SK-N-SH (cell line): ENCODE measurements around the gene ZFP62. TPM values are rescaled to one million over a fixed set of nuclear protein-coding genes. Genes with fewer than 3 reads are reported as not detected.

Experiments used
- CTCF ChIA-PET: fragments of 300-600, 350-600 bp; formaldehyde crosslinking; extraction: SDS; loops from one replicate; lab custom pipeline; 2021; lab: Yijun Ruan, JAX
- POLR2A ChIA-PET: fragments of 350-600 bp; sonication (Branson Sonifier 250); formaldehyde crosslinking; extraction: SDS; loops from one replicate; lab custom pipeline; 2020; ENCODE audit warnings: antibody characterized with exemption, inconsistent platforms; lab: Yijun Ruan, JAX
- DNase-seq: peaks from one replicate; pipeline ENCODE4 v3.0.0; 2012
- H2AFZ ChIP-seq: fragments of 200-600 bp; sonication (generic); 2 replicates; pipeline ENCODE4 v1.8.1; 2016; ENCODE audit warnings: antibody characterized with exemption, mild to moderate bottlenecking, low read depth
- H3F3A ChIP-seq: fragments of 200-600 bp; sonication (generic); replicated peaks from 2 replicates; pipeline ENCODE3; 2016; ENCODE audit warnings: antibody characterized with exemption, mild to moderate bottlenecking; ENCODE audit not compliant: insufficient read depth
- H3K27ac ChIP-seq, 2 experiments: fragments of 200-500 bp in 1 of 2; fragments of 200-600 bp in 1 of 2; sonication (Bioruptor generic) in 1 of 2; sonication (generic), shearing (Covaris generic) in 1 of 2; 2 replicates each; pipeline versions ENCODE4 v1.5.1 to v1.6.1; 2014 to 2016; ENCODE audit warnings: low read depth in 2 of 2, inconsistent platforms in 1 of 2, low read length in 1 of 2, mild to moderate bottlenecking in 1 of 2, mixed read lengths in 1 of 2
- H3K27me3 ChIP-seq: fragments of 200-600 bp; sonication (generic), shearing (Covaris generic); 2 replicates; pipeline ENCODE4 v1.6.1; 2016; ENCODE audit warnings: mixed run types; ENCODE audit not compliant: insufficient read depth
- H3K36me3 ChIP-seq, 2 experiments: fragments of 200-500 bp in 1 of 2; fragments of 200-600 bp in 1 of 2; sonication (Bioruptor generic) in 1 of 2; sonication (generic) in 1 of 2; replicated peaks in 1 of 2; 2 replicates each; pipeline versions ENCODE3 to v1.5.1; 2014 to 2016; ENCODE audit warnings: low read length in 1 of 2, mild to moderate bottlenecking in 1 of 2; ENCODE audit not compliant: insufficient read depth in 2 of 2, control insufficient read depth in 1 of 2
- H3K4me1 ChIP-seq, 2 experiments: fragments of 200-500 bp in 1 of 2; fragments of 200-600 bp in 1 of 2; sonication (Bioruptor generic) in 1 of 2; sonication (generic), shearing (Covaris generic) in 1 of 2; 2 replicates each; pipeline versions ENCODE4 v1.5.1 to v1.6.1; 2014 to 2016; ENCODE audit warnings: low read depth in 1 of 2, low read length in 1 of 2, mixed run types in 1 of 2; ENCODE audit not compliant: insufficient read depth in 2 of 2, control insufficient read depth in 1 of 2
- H3K4me2 ChIP-seq: fragments of 200-600 bp; sonication (generic), shearing (Covaris generic); 2 replicates; pipeline ENCODE4 v1.6.1; 2017; ENCODE audit warnings: mixed run types
- H3K4me3 ChIP-seq, 2 experiments: fragments of 200-500 bp in 1 of 2; fragments of 200-600 bp in 1 of 2; sonication (Bioruptor generic) in 1 of 2; sonication (generic), shearing (Covaris generic) in 1 of 2; 2 replicates each; pipeline versions ENCODE4 v1.5.1 to v1.8.1; 2014 to 2016; ENCODE audit warnings: low read depth in 2 of 2, inconsistent platforms in 1 of 2, low read length in 1 of 2, mild to moderate bottlenecking in 1 of 2, mixed read lengths in 1 of 2, moderate library complexity in 1 of 2
- H3K79me2 ChIP-seq: fragments of 200-600 bp; sonication (generic); 2 replicates; pipeline ENCODE4 v1.8.1; 2017; ENCODE audit warnings: mild to moderate bottlenecking; ENCODE audit not compliant: insufficient read depth
- H3K9ac ChIP-seq: fragments of 200-600 bp; sonication (generic); 2 replicates; pipeline ENCODE4 v1.6.1; 2017; ENCODE audit warnings: mixed run types
- H3K9me2 ChIP-seq: fragments of 200-600 bp; sonication (generic); 2 replicates; pipeline ENCODE4 v1.6.1; 2017; ENCODE audit warnings: mixed run types
- H3K9me3 ChIP-seq: fragments of 200-600 bp; sonication (generic); 2 replicates; pipeline ENCODE4 v1.6.1; 2017; ENCODE audit warnings: mixed run types, mild to moderate bottlenecking, moderate library complexity
- H4K20me1 ChIP-seq: fragments of 200-600 bp; sonication (generic); 2 replicates; pipeline ENCODE4 v1.6.1; 2017; ENCODE audit warnings: mild to moderate bottlenecking, mixed run types; ENCODE audit not compliant: insufficient read depth
- CHD2 ChIP-seq: fragments of 150-350 bp; IDR thresholded peaks from 2 replicates; pipeline ENCODE4 v1.6.1; 2018; ENCODE audit warnings: low read length; ENCODE audit not compliant: partially characterized antibody
- EP300 ChIP-seq, 2 experiments: IDR thresholded peaks; 2 replicates each; pipeline versions ENCODE4 v1.4.0 to v1.6.1; 2012; ENCODE audit warnings: borderline replicate concordance in 1 of 2, low read depth in 1 of 2, low read length in 1 of 2
- FOXJ3 ChIP-seq: sonication (generic); formaldehyde crosslinking; IDR thresholded peaks from 2 replicates; pipeline ENCODE4 v1.5.1; 2020; ENCODE audit warnings: mild to moderate bottlenecking, missing genetic modification reagents
- FOXM1 ChIP-seq: IDR thresholded peaks from 2 replicates; pipeline ENCODE4 v1.4.0; 2012; ENCODE audit warnings: low read depth, mild to moderate bottlenecking
- GABPA ChIP-seq: IDR thresholded peaks from 2 replicates; pipeline ENCODE4 v1.4.0; 2012; ENCODE audit warnings: low read depth, mild to moderate bottlenecking
- GATA2 ChIP-seq: sonication (generic); formaldehyde crosslinking; IDR thresholded peaks from 2 replicates; pipeline ENCODE4 v1.5.0; 2020; ENCODE audit warnings: mild to moderate bottlenecking, missing genetic modification reagents
- MEF2A ChIP-seq: IDR thresholded peaks from 2 replicates; pipeline ENCODE4 v1.4.0; 2012; ENCODE audit warnings: low read depth, borderline replicate concordance
- RAD21 ChIP-seq: IDR thresholded peaks from 2 replicates; pipeline ENCODE4 v1.6.1; 2012; ENCODE audit warnings: mild to moderate bottlenecking, low read length
- RCOR1 ChIP-seq: fragments of 150-350 bp; IDR thresholded peaks from 2 replicates; pipeline ENCODE4 v1.6.1; 2017; ENCODE audit warnings: antibody characterized with exemption, low read length
- TAF1 ChIP-seq: IDR thresholded peaks from 2 replicates; pipeline ENCODE4 v1.6.1; 2012; ENCODE audit warnings: low read depth, mild to moderate bottlenecking, low read length, moderate library complexity, borderline replicate concordance
- TCF12 ChIP-seq: IDR thresholded peaks from 2 replicates; pipeline ENCODE4 v1.4.0; 2012
- TEAD4 ChIP-seq: IDR thresholded peaks from 2 replicates; pipeline ENCODE4 v1.4.0; 2012; ENCODE audit warnings: mild to moderate bottlenecking, borderline replicate concordance; ENCODE audit not compliant: insufficient read depth
- WGBS: methylation state at CpG from one replicate; pipeline ENCODE4 v1.1.6; 2017; ENCODE audit warnings: low lambda C conversion rate; 5-methylcytosine and 5-hydroxymethylcytosine counted together
- polyA plus RNA-seq, 3 experiments: library from polyadenylated mRNA; depleted of rRNA; stranded (reverse); fragments of >200 nt; gene quantifications; 2 replicates each; pipeline ENCODE4 v1.2.3, GENCODE V29; 2012
- TF ChIP-seq, protein P1 (sequence below): IDR thresholded peaks from 2 replicates; pipeline ENCODE4 v1.4.0; 2012; ENCODE audit warnings: low read depth, borderline replicate concordance
- TF ChIP-seq, protein P2 (sequence below): IDR thresholded peaks from 2 replicates; pipeline ENCODE4 v1.4.0; 2012; ENCODE audit warnings: low read depth
- TF ChIP-seq, protein P3 (sequence below): fragments of 150-350 bp; IDR thresholded peaks from 2 replicates; pipeline ENCODE4 v1.6.1; 2016; ENCODE audit warnings: mild to moderate bottlenecking, low read depth, low read length
- TF ChIP-seq, protein P4 (sequence below): IDR thresholded peaks from 2 replicates; pipeline ENCODE4 v1.6.1; 2012; ENCODE audit warnings: mild to moderate bottlenecking, low read depth, low read length, moderate library complexity
- TF ChIP-seq, protein P5 (sequence below): fragments of 150-350 bp; IDR thresholded peaks from 2 replicates; pipeline ENCODE4 v1.6.1; 2017; ENCODE audit warnings: antibody characterized with exemption, low read length, low read depth, borderline replicate concordance
- TF ChIP-seq, protein P6 (sequence below): IDR thresholded peaks from 2 replicates; pipeline ENCODE4 v1.4.0; 2012; ENCODE audit warnings: low read depth, borderline replicate concordance

The ZFP62 gene
- polyA plus RNA-seq, 1 of the 3 experiments (the other 2 are of a cell fraction), result 6.0 TPM

DNA sequence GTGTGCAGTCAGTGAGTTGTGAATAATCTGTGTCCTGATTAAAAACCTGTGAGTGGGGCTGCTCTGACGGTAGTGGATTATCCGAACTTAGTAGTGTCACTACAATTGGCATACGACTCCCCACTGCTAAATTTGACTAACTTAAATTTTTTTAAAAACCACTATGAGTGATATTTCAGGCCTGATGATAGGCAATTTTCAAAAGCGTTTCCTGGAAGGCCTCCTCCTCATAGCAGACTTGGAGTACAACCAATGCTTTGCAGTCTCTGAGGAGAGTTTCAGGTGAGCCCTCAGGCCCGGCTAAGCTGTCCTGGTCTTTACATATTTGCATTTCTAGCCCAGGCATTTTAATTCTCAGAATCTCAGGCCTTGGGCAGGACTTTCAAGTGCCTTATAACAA, 48.7 kb upstream of the ZFP62 start:
- DNase-seq, result no peak
- H3K4me2 ChIP-seq, result no peak overlapping the region
- H2AFZ ChIP-seq, result no peak overlapping the region
- no peaks in the 10 kb centered on the region for H3F3A ChIP-seq
- no peaks in the 10 kb centered on the region for H3K36me3 ChIP-seq
- no peaks in the 10 kb centered on the region for H4K20me1 ChIP-seq
- no peaks in the 10 kb centered on the region; the same call in 1 of the 2 replicates for H3K27me3 ChIP-seq
- POLR2A ChIA-PET, result no interaction called here
- H3K79me2 ChIP-seq, result no peaks in the 10 kb centered on the region
- TF ChIP-seq, protein P1, sequence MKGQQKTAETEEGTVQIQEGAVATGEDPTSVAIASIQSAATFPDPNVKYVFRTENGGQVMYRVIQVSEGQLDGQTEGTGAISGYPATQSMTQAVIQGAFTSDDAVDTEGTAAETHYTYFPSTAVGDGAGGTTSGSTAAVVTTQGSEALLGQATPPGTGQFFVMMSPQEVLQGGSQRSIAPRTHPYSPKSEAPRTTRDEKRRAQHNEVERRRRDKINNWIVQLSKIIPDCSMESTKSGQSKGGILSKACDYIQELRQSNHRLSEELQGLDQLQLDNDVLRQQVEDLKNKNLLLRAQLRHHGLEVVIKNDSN, result no peak
- TF ChIP-seq MEF2A (no peak), TEAD4 (no peak), RAD21 (no peak), GABPA (no peak), GATA2 (CRISPR knock-in tag) (no peak), TAF1 (no peak), RCOR1 (no peak)
- TF ChIP-seq, protein P2, sequence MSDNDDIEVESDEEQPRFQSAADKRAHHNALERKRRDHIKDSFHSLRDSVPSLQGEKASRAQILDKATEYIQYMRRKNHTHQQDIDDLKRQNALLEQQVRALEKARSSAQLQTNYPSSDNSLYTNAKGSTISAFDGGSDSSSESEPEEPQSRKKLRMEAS, result no peak
- TF ChIP-seq, protein P3, sequence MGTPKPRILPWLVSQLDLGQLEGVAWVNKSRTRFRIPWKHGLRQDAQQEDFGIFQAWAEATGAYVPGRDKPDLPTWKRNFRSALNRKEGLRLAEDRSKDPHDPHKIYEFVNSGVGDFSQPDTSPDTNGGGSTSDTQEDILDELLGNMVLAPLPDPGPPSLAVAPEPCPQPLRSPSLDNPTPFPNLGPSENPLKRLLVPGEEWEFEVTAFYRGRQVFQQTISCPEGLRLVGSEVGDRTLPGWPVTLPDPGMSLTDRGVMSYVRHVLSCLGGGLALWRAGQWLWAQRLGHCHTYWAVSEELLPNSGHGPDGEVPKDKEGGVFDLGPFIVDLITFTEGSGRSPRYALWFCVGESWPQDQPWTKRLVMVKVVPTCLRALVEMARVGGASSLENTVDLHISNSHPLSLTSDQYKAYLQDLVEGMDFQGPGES, result no peak
- TF ChIP-seq, all 33 proteins: peak for 0
- Histone ChIP-seq H3K27ac (no peak overlapping the region), H3K4me3 (no peak overlapping the region), H3K9ac (no peak overlapping the region), H3K9me2 (no peaks in the 10 kb centered on the region), H3K4me1 (no peaks in the 10 kb centered on the region), H3K9me3 (no peaks in the 10 kb centered on the region)
- CTCF ChIA-PET, result no interaction called here
- WGBS, result 12% methylated on average over 5 of the region's 5 CpGs

DNA sequence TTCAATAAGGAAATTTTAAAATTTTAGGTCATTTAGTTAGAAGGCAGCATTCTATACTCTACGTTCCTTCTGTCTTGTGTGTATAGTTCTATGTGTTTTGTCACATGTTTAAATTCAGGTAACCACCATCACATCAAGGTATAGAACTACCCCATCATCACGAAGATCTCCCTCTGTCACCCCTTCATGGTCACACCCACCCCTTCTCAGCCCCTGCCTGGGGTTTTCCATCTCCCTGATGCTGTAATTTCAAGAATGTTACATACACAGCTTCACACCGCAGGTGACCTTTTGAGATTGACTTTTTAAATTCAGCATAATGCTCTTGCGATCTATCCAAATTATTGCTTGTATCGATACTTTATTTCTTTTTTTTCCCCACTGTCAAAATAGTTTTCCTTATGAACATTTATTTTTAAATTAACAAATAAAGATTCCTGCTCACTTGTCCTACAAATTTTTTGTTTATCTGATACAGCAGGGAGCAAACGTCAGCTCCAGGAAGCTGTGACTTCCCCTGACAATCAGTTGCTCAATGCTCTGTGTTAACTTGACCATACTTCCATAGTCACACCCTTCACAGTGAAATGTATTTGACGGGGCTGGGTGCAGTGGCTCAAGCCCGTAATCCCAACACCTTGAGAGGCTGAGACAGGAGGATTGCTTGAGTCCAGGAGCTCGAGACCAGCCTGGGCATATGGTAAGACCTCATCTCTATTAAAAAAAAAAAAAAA, 48.1 kb upstream of the ZFP62 start:
- Histone ChIP-seq H3K9me2 (no peaks in the 10 kb centered on the region), H3K27me3 (no peaks in the 10 kb centered on the region; the same call in 1 of the 2 replicates), H3K79me2 (no peaks in the 10 kb centered on the region), H3K4me1 (no peaks in the 10 kb centered on the region), H3K9ac (no peak overlapping the region), H4K20me1 (no peaks in the 10 kb centered on the region), H3K27ac (no peak overlapping the region), H3F3A (no peaks in the 10 kb centered on the region), H3K4me2 (no peak overlapping the region)
- ChIA-PET POLR2A (no interaction called here), CTCF (no interaction called here)
- 14% methylated on average over 9 of the region's 9 CpGs for WGBS
- TF ChIP-seq, protein P4, sequence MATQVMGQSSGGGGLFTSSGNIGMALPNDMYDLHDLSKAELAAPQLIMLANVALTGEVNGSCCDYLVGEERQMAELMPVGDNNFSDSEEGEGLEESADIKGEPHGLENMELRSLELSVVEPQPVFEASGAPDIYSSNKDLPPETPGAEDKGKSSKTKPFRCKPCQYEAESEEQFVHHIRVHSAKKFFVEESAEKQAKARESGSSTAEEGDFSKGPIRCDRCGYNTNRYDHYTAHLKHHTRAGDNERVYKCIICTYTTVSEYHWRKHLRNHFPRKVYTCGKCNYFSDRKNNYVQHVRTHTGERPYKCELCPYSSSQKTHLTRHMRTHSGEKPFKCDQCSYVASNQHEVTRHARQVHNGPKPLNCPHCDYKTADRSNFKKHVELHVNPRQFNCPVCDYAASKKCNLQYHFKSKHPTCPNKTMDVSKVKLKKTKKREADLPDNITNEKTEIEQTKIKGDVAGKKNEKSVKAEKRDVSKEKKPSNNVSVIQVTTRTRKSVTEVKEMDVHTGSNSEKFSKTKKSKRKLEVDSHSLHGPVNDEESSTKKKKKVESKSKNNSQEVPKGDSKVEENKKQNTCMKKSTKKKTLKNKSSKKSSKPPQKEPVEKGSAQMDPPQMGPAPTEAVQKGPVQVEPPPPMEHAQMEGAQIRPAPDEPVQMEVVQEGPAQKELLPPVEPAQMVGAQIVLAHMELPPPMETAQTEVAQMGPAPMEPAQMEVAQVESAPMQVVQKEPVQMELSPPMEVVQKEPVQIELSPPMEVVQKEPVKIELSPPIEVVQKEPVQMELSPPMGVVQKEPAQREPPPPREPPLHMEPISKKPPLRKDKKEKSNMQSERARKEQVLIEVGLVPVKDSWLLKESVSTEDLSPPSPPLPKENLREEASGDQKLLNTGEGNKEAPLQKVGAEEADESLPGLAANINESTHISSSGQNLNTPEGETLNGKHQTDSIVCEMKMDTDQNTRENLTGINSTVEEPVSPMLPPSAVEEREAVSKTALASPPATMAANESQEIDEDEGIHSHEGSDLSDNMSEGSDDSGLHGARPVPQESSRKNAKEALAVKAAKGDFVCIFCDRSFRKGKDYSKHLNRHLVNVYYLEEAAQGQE, result no peak
- TF ChIP-seq TCF12 (no peak), FOXM1 (no peak), GABPA (no peak), CHD2 (no peak), MEF2A (no peak), EP300 (IDR thresholded peaks at IDR 0.05; ENCODE audit: borderline replicate concordance in 1 of 2, low read depth in 1 of 2, low read length in 1 of 2) (no peak), FOXJ3 (CRISPR knock-in tag) (no peak)
- TF ChIP-seq, protein P5, sequence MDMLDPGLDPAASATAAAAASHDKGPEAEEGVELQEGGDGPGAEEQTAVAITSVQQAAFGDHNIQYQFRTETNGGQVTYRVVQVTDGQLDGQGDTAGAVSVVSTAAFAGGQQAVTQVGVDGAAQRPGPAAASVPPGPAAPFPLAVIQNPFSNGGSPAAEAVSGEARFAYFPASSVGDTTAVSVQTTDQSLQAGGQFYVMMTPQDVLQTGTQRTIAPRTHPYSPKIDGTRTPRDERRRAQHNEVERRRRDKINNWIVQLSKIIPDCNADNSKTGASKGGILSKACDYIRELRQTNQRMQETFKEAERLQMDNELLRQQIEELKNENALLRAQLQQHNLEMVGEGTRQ, result no peak
- TF ChIP-seq, protein P6, sequence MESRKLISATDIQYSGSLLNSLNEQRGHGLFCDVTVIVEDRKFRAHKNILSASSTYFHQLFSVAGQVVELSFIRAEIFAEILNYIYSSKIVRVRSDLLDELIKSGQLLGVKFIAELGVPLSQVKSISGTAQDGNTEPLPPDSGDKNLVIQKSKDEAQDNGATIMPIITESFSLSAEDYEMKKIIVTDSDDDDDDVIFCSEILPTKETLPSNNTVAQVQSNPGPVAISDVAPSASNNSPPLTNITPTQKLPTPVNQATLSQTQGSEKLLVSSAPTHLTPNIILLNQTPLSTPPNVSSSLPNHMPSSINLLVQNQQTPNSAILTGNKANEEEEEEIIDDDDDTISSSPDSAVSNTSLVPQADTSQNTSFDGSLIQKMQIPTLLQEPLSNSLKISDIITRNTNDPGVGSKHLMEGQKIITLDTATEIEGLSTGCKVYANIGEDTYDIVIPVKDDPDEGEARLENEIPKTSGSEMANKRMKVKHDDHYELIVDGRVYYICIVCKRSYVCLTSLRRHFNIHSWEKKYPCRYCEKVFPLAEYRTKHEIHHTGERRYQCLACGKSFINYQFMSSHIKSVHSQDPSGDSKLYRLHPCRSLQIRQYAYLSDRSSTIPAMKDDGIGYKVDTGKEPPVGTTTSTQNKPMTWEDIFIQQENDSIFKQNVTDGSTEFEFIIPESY, result no peak
- TF ChIP-seq, all 33 proteins: peak for 0
- DNase-seq, result no peak
- no peaks in the 10 kb centered on the region for H3K9me3 ChIP-seq
- H3K36me3 ChIP-seq, result no peaks in the 10 kb centered on the region
- no peak overlapping the region for H3K4me3 ChIP-seq
- no peak overlapping the region for H2AFZ ChIP-seq
